Progenitor cell of endocrine pancreas (in vitro differentiated cells): ENCODE measurements around the gene FITM1. TPM values are rescaled to one million over a fixed set of nuclear protein-coding genes. Genes with fewer than 3 reads are reported as not detected.

Source experiments
- DNase-seq: peaks from one replicate; pipeline ENCODE4 v3.0.0; 2021; ENCODE audit warnings: low spot score; ENCODE audit not compliant: unreplicated experiment
- H3K27ac Mint-ChIP-seq: 2 replicates; pipeline ENCODE4 v1.8.0; 2021; ENCODE audit warnings: mild to moderate bottlenecking, moderate library complexity, mixed read lengths
- H3K27me3 Mint-ChIP-seq: 2 replicates; pipeline ENCODE4 v1.8.0; 2021; ENCODE audit warnings: mixed read lengths
- H3K36me3 Mint-ChIP-seq: 2 replicates; pipeline ENCODE4 v1.8.0; 2022; ENCODE audit warnings: mixed read lengths; ENCODE audit not compliant: insufficient read depth
- H3K4me1 Mint-ChIP-seq: 2 replicates; pipeline ENCODE4 v1.8.0; 2021; ENCODE audit warnings: low read depth, mixed read lengths
- H3K4me3 Mint-ChIP-seq: 2 replicates; pipeline ENCODE4 v1.8.0; 2021; ENCODE audit warnings: low read depth, mild to moderate bottlenecking, moderate library complexity, mixed read lengths
- H3K9me3 Mint-ChIP-seq: 2 replicates; pipeline ENCODE4 v1.8.0; 2021; ENCODE audit warnings: low read depth, mixed read lengths
- CTCF ChIP-seq: fragments of 200-600 bp; sonication (generic); IDR thresholded peaks from one replicate; pipeline ENCODE4 v1.5.0; 2021; ENCODE audit warnings: antibody characterized with exemption, mild to moderate bottlenecking; ENCODE audit not compliant: unreplicated experiment
- total RNA-seq: library from RNA; stranded (reverse); gene quantifications from 2 replicates; pipeline ENCODE4 v1.2.1, GENCODE V29; 2021

FITM1 gene
- total RNA-seq, 1 donor from 2014 or later, result 1.9 TPM

- H3K36me3 Mint-ChIP-seq, result no peaks in the 10 kb centered on the region
- peaks cover 8% of the 10 kb centered on the region for H3K4me1 Mint-ChIP-seq
- TF ChIP-seq CTCF, result no peak
- H3K4me3 Mint-ChIP-seq, result no peak overlapping the region
- no peaks in the 10 kb centered on the region for H3K9me3 Mint-ChIP-seq
- no peak overlapping the region for H3K27ac Mint-ChIP-seq
- DNase-seq, result no peak
- H3K27me3 Mint-ChIP-seq, result no peaks in the 10 kb centered on the region
Measured at GRCh38 chr14:24130717-24131548, 474 bp downstream of the FITM1 start.

- no peak overlapping the region for H3K4me3 Mint-ChIP-seq
- no peak for TF ChIP-seq CTCF
- no peak for DNase-seq
- peaks cover 10% of the 10 kb centered on the region for H3K4me1 Mint-ChIP-seq
- no peak overlapping the region for H3K27ac Mint-ChIP-seq
- H3K9me3 Mint-ChIP-seq, result no peaks in the 10 kb centered on the region
- H3K27me3 Mint-ChIP-seq, result no peaks in the 10 kb centered on the region
- H3K36me3 Mint-ChIP-seq, result no peaks in the 10 kb centered on the region
Measured at GRCh38 chr14:24131549-24131966, 1.1 kb downstream of the FITM1 start.

- H3K36me3 Mint-ChIP-seq, result peaks cover under 1% of the 10 kb centered on the region
- peaks cover 16% of the 10 kb centered on the region for H3K4me1 Mint-ChIP-seq
- DNase-seq, result no peak
- H3K27me3 Mint-ChIP-seq, result no peaks in the 10 kb centered on the region
- no peak overlapping the region for H3K4me3 Mint-ChIP-seq
- TF ChIP-seq CTCF, result no peak
- no peaks in the 10 kb centered on the region for H3K9me3 Mint-ChIP-seq
- H3K27ac Mint-ChIP-seq, result no peak overlapping the region
Measured at GRCh38 chr14:24132061-24132685, 1.7 kb downstream of the FITM1 start.

GRCh38 chr14:24132976-24133375 is 2.5 kb downstream of the FITM1 start:
- no peaks in the 10 kb centered on the region for H3K27me3 Mint-ChIP-seq
- no peak for DNase-seq
- H3K9me3 Mint-ChIP-seq, result no peaks in the 10 kb centered on the region
- no peak for TF ChIP-seq CTCF
- peaks cover 1% of the 10 kb centered on the region for H3K36me3 Mint-ChIP-seq
- no peak overlapping the region for H3K4me3 Mint-ChIP-seq
- H3K27ac Mint-ChIP-seq, result no peak overlapping the region
- H3K4me1 Mint-ChIP-seq, result peaks cover 16% of the 10 kb centered on the region

- no peaks in the 10 kb centered on the region for H3K9me3 Mint-ChIP-seq
- TF ChIP-seq CTCF, result no peak
Measured at GRCh38 chr14:24133735-24134134, 3.3 kb downstream of the FITM1 start.

More at GRCh38 chr14:24133735-24134134, 3.3 kb downstream of the FITM1 start:
- Mint-ChIP-seq H3K27ac (no peak overlapping the region), H3K36me3 (peaks cover 5% of the 10 kb centered on the region), H3K27me3 (no peaks in the 10 kb centered on the region), H3K4me1 (peaks cover 16% of the 10 kb centered on the region), H3K4me3 (no peak overlapping the region)
- DNase-seq, result no peak
